AG09319 (cell line): Measurements from ENCODE around the gene CLEC18B.
"Not testable (repeated sequence)": the region's sequence is repeated elsewhere in the genome, so short reads cannot be mapped to it uniquely, and the experiment has no call there.

ENCODE experiments used
- DNase-seq: peaks from one replicate; pipeline ENCODE4 v3.0.0-alpha.2; 2010; ENCODE audit warnings: low read depth; ENCODE audit errors: extremely low read depth

The CLEC18B gene

GRCh38 chr16:74410057-74410957 lies 11.0 kb downstream of the CLEC18B start:
- DNase-seq, result not testable (repeated sequence)

GRCh38 chr16:74409185-74409981 lies 11.9 kb downstream of the CLEC18B start:
- DNase-seq, result not testable (repeated sequence)

DNA sequence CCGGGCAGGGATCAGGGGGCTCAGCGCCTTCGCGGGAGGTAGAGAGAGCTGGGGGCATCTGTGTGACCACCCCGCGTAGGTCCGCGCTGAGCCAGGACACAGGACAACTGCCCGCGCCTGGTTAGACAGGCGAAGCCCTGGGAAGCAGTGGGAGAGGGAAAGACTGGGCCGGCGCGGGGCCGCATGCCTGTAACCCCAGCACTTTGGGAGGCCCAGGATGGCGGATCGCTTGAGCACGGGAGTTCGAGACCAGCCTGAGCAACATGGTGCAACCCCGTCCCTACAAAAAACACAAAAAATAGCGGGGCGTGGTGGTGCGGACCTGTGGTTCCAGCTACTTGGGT lies 13.9 kb downstream of the CLEC18B start:
- not testable (repeated sequence) for DNase-seq

DNA sequence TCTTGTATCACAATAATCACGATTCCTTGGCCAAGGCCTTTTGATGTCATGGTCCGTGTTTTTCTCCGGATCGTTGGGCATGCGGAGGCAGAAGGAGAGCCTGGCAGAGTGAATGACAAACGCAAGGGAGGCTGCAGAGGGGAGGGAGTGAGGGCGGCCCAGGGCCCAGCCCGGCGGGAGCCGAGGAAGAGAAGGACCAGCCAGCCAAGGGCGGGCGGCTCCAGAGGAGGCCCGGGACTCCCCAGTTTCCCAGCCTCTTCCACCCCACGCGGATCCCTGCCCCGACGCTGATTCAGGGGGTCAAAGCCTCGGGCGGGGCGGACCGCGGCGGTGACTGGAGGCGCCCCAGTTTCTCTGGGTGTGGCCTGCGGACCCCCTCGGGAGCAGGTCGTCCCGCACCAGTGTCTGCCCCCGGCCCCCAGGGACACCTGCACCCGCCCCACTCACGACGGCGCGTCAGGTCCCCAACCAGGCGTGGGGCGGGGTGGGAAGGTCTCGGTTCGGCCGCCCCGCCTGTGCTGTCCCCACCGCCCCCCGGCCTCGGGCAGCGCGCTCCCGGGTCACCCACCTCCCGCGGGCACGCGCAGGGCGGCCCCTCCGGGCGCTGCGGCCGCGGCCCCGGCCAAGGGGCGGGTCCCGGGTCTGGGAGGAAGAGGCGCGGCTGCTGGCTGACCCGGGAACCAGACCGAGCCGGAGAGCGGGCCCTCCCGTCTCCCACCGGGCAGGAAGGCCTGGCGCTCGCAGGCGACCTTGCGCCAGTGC lies 14.5 kb downstream of the CLEC18B start:
- not testable (repeated sequence) for DNase-seq

GRCh38 chr16:74404148-74404933 lies 16.9 kb downstream of the CLEC18B start:
- not testable (repeated sequence) for DNase-seq

- DNase-seq, result not testable (repeated sequence)
Measured at GRCh38 chr16:74400238-74400637, 21.0 kb downstream of the CLEC18B start.

DNA sequence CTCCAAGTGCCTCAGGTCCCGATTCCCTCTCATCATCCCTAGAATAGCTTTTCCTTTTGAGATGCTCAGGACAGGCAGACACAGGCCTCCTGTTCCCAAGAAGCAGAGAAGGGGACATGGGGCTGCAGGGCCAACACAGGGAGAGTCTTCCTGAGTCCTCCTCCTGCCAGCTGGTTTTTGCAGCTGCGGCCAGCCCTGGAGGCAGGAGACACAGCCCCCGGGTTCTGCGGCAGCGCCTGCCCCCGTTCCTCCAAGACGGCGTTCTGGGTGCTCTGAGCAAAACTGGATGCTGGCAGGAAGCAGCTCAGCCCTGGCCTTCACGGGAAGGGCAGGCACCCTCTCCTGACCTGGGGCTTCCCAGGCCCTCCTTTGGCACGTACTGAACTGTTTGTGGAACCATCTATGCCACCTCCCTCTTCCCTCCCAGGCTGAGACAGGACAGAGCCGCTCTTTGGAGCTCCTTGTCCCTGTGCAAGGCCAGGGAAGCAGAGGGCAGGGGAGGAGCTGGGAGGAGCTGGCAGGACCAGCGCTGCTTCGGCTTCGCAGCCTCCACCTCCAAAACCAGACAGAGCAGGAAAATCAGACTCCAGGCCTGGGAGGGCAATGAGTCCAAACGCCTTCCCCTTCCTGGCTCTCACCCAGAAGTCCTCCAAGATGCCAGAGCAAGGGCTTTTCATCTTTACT lies 22.9 kb downstream of the CLEC18B start:
- not testable (repeated sequence) for DNase-seq

DNA sequence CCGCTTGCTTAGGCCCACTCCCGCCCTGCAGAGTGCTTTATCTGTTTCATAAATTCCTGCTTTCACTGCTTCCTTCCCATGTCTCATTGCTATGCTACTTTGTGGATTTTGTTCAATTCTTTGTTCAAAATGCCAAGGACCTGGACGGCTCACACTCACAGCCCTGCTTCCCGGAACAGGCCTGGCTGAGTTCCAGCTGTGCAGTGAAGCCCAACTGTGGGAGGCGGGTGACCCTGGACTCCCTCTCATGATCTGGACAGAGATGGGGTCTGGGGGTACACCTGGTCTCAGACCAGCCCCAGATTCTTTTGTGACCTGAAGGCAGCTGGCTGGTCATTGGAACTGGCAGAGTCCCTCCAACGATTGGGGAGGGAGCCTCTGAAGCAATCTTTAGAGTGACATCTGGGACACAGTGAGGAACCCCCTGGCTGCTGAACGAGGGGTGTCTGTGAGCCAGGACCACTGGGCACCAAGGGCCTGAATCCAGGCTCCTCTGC lies 24.7 kb downstream of the CLEC18B start:
- not testable (repeated sequence) for DNase-seq

GRCh38 chr16:74394604-74395003 lies 26.7 kb downstream of the CLEC18B start:
- DNase-seq, result not testable (repeated sequence)

DNA sequence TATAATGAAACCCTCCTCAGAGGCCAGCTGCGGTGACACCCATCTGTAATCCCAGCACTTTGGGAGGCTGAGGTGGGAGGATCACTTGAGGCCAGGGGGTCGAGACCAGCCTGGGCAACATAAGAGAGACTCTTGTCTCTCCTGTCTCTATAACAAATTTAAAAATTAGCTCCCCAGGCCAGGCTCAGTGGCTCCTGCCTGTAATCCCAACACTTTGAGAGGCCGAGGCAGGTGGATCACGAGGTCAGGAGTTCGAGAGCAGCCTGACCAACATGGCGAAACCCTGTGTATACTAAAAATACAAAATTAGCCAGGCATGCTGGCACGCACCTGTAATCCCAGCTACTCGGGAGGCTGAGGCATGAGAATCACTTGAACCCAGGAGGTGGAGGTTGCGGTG lies 27.1 kb downstream of the CLEC18B start:
- DNase-seq, result not testable (repeated sequence)

- DNase-seq, result not testable (repeated sequence)
Measured at GRCh38 chr16:74391454-74392050, 29.7 kb downstream of the CLEC18B start.

- not testable (repeated sequence) for DNase-seq
Measured at GRCh38 chr16:74382339-74383034, 38.8 kb downstream of the CLEC18B start.

- not testable (repeated sequence) for DNase-seq
Measured at GRCh38 chr16:74373847-74374184, 47.5 kb downstream of the CLEC18B start.
